GM19467 (cell line): ENCODE measurements around the gene TBL1X.
"Not testable (repeated sequence)": the region's sequence is repeated elsewhere in the genome, so short reads cannot be mapped to it uniquely, and the experiment has no call there.

Experiments
- ATAC-seq: cut with Tn5 transposase; IDR thresholded peaks from one replicate; pipeline ENCODE4 v1.9.1; 2021; ENCODE audit warnings: mild to moderate bottlenecking, moderate library complexity; ENCODE audit not compliant: unreplicated experiment

TBL1X gene

GRCh38 chrX:9464435-9465371 lies at the start of gene TBL1X:
TSS of gene TBL1X (plus strand) at chrX:9465058. CDS start at chrX:9653587, 188,529 bp downstream.
- ATAC-seq: no peak

- ATAC-seq: no peak
These were observed 48.1 kb upstream of the TBL1X start for GRCh38 chrX:9416562-9417348.

- ATAC-seq: no peak
These were observed 46.6 kb upstream of the TBL1X start for GRCh38 chrX:9418262-9418661.

GRCh38 chrX:9420275-9421265 lies 44.3 kb upstream of the TBL1X start:
- ATAC-seq: no peak

GRCh38 chrX:9429767-9430166 lies 35.1 kb upstream of the TBL1X start:
- no peak for ATAC-seq

- ATAC-seq: no peak
These were observed 34.4 kb upstream of the TBL1X start for GRCh38 chrX:9430346-9430921.

GRCh38 chrX:9431281-9431680 lies 33.6 kb upstream of the TBL1X start:
- no peak for ATAC-seq

- ATAC-seq: no peak
These were observed 31.3 kb upstream of the TBL1X start for GRCh38 chrX:9433596-9433995.

- no peak for ATAC-seq
These were observed 30.8 kb upstream of the TBL1X start for GRCh38 chrX:9434051-9434550.

GRCh38 chrX:9435086-9435485 lies 29.8 kb upstream of the TBL1X start:
- not testable (repeated sequence) for ATAC-seq

GRCh38 chrX:9436812-9437211 lies 28.0 kb upstream of the TBL1X start:
- ATAC-seq: no peak

GRCh38 chrX:9438933-9439494 lies 25.8 kb upstream of the TBL1X start:
- ATAC-seq: no peak

GRCh38 chrX:9440116-9440844 lies 24.6 kb upstream of the TBL1X start:
- ATAC-seq: no peak

- no peak for ATAC-seq
These were observed 22.8 kb upstream of the TBL1X start for GRCh38 chrX:9442056-9442455.

- ATAC-seq: no peak
These were observed 21.5 kb upstream of the TBL1X start for GRCh38 chrX:9443327-9443726.

GRCh38 chrX:9447906-9448305 lies 17.0 kb upstream of the TBL1X start:
- ATAC-seq: no peak

GRCh38 chrX:9456250-9457074 lies 8.4 kb upstream of the TBL1X start:
- no peak for ATAC-seq

- not testable (repeated sequence) for ATAC-seq
These were observed 6.8 kb upstream of the TBL1X start for GRCh38 chrX:9458034-9458433.
